HK-2 (cell line): ENCODE measurements around the gene PARVA.

Experiments
- DNase-seq: peaks from one replicate; pipeline ENCODE4 v3.0.0-alpha.2; 2018; ENCODE audit not compliant: unreplicated experiment

PARVA gene

DNA sequence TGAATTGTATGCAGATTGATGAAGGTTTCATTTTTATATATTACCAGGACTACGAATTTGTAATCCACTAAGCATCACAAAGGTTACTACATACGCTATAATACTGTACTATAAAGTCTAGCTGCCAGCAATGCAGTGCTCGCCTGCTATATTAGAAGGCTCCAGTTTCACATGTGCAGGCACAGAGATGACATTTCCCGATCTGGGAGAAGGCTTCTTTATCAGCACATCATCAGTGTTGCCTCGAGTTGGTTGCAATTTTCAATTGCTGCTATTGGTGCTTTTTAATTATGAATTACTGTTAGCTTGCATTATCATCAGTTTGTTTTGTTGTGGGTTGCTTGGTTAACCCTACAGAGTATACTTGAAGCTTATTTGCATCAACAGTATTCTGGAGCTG lies 153.6 kb downstream of the PARVA start:
- no peak for DNase-seq

GRCh38 chr11:12531681-12532080 lies 154.3 kb downstream of the PARVA start:
- no peak for DNase-seq

DNA sequence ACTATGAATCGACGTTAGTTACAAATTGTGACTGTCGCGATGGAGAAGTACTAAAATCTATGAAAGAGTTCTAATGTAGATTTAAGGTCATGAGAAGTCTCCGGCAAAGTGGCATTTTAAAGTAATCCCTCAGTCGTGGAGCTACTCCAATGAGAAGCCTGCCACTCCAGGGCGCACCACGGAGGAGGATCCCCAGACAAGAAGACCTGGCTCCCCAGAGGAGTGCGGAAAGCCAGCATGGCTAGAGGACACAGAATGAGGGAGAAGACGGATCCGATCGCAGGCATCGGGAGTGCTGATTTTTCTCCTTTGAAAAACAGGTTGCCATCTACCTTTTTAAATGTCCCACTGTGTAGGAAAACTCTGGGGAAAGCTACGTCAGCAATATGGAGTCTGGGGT lies 155.2 kb downstream of the PARVA start:
- no peak for DNase-seq

- DNase-seq: no peak
Observed at GRCh38 chr11:12534549-12534948, 157.2 kb downstream of the PARVA start.

DNA sequence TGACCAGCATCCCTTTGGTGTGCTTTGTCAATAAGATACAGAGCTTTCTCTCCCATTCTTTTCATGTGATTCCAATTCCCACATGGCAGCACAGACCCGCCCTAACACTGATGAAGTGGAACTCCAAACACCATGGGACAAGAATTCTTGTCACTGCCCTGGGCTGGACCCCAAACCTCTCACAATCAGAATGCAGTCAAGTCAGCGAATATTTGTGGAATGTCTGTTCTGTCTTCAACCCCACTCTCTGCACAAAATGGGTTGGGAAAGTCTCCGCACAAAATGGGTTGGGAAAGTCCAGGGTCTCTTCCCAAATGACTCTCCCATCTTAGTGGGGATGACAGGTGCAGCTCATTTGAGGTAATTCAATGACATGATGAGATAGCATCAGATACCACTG lies 157.9 kb downstream of the PARVA start:
- DNase-seq: no peak

- no peak for DNase-seq
Observed at GRCh38 chr11:12536566-12536965, 159.2 kb downstream of the PARVA start.

DNA sequence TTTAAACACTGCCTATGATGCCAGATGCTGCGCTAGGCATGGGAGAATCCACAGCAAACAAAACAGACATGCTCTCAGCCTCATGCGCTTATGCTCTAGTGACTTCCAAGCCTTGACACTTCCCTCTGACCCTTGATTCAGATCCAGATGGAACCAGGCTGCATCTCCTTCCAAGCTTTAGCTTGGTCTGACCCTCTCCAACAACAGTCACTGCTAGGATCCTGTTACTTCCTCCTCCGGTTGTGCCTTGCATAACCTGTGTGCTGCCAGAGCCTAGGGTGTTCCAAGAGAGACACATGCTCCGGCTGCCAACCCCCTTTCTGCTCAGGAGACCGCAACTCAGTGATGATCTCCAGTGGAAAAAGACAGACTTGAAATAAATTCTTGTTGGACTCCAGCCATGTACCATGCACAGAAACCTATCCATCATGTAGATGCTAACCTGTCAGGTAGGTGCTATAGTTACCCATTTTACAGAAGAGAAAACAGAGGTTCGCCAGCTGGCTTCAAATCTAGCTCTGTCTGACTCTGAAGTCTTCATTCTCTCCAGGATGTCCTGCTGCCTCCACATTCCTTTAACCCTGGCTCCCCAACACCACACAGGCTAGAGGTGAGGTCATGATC lies 160.5 kb downstream of the PARVA start:
- no peak for DNase-seq

DNA sequence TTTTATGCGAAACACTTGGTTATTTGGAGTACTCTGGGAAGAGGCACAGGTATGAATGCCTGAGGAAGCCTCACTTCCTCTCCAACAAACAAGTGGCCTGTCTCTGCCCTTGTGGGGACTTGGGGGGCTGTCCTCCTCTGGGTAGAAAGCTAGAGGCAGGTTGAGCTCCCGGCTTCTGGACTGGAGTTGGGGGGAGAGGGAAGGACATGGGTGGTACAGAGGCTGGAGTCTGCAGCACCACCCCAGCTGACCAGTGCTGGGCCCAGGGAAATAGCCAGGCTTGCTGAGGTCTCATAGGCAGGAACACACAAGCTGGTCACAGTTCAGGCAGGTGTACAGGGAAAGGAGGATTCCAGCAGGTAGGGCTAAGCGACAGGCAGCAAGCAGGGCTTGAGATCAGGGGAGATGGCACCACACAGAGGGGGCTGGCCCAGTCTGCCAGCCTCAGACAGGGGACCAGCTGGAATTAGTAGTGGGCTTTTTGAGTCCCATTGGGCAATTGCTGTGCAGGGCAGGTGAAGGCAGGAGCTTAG lies 161.6 kb downstream of the PARVA start:
- no peak for DNase-seq

DNA sequence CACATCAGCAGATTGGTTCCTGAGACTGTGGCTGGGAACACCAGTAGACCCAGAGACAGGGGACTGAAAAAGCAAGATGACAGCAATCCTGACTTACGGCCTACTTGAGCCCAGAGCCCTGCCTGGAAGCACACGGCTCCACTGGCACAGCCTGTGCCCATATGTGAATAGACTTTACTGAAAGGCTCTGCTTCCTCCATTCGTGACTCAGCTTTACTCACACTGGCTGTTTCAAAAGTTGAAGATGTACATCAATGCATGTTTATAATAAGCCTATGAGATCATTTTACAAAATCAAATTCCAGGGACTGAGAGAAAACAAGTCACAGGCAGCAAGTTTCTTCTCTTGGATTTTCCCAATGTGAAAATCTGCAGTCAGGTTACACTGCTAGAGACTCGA lies 162.2 kb downstream of the PARVA start:
- no peak for DNase-seq

- no peak for DNase-seq
Observed at GRCh38 chr11:12540075-12540680, 162.8 kb downstream of the PARVA start.

GRCh38 chr11:12540913-12541582 lies 163.7 kb downstream of the PARVA start:
- no peak for DNase-seq

- no peak for DNase-seq
Observed at GRCh38 chr11:12541583-12542151, 164.3 kb downstream of the PARVA start.

DNA sequence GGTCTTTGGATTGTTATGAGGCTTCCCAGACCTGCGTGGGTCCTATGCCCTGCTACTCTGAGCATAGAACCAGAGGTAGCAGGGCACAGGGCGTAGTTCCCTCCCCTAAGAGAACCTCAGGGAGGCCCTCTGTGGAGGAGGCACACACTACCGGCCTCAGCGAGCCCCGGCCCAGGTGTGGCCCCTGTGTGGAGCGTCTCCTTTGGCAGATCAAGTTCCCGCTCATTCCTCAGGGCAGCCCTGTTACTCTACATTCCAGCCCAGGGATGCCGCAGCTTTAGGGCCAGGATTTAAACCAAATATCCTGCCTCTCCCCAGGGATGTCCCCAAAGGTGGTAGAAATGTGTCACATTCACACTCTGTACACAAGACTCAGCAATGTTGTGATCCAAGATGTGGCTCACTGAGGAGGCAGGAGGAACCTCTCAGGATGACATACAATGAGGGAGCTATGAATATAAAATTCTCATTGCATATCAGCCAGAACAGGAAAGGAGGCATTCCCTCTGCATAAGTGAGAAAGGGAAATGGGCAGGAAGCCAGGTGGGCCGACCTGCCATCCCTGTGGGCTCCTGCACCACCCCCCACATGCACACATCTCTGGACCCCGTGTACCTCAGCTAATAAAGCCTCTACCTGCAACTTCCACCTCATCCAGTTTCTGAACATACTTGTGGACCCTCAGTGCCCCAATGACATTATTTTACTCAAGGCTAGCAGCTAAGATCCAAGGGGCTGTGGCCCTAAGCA lies 165.0 kb downstream of the PARVA start:
- no peak for DNase-seq

- no peak for DNase-seq
Observed at GRCh38 chr11:12543596-12544415, 166.4 kb downstream of the PARVA start.

- DNase-seq: no peak
Observed at GRCh38 chr11:12544986-12545775, 167.8 kb downstream of the PARVA start.

GRCh38 chr11:12546122-12546521 lies 168.8 kb downstream of the PARVA start:
- no peak for DNase-seq

DNA sequence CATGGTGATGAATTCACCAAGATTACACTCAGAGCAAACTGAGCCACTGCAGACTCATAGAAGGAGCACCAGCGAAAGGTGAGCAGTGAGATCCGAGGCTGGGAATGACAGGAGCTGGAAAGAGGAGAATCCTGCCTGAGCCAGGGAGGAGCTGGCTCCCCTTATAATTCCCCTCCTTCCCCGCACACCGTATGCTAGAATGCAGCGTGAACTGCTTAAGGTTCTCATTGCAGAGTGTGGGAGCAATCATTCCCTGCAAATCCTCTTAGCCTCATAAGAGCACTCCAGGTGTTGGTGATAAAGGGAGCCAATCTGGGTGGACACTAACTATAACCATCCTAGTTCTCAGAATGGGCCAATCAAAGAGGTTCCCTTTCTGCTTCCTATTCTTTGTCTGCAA lies 169.3 kb downstream of the PARVA start:
- DNase-seq: no peak

GRCh38 chr11:12547953-12548650 lies 170.7 kb downstream of the PARVA start:
- DNase-seq: no peak

DNA sequence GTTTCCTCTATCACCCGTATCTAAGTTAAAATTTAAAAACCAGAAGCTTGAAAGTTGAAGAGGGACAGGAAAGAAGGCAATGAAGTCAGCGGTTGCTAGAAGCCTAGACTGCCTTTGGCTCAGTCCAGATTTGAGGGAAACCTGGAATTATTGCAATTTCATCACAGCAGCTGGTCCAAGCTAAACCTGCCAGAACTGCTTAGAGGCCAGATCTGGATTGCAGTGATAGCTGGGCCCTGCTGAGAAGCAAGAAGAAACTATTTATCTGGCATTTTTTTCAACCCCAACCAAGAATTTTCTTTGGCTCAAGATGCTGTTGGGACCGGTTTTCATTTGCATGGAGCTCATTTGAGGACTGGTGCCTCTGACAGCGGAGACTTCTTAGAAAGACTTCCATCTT lies 175.3 kb downstream of the PARVA start:
- DNase-seq: no peak

GRCh38 chr11:12554122-12554521 lies 176.8 kb downstream of the PARVA start:
- DNase-seq: no peak
